HepG2 (cell line): Measurements from ENCODE around the gene PKLR. TPM values are rescaled to one million over a fixed set of nuclear protein-coding genes. Genes with fewer than 3 reads are reported as not detected.

ENCODE experiments used
- GATAD2A ChIP-seq: IDR thresholded peaks from 2 replicates; pipeline ENCODE4 v1.6.1; 2016
- HNF4G ChIP-seq, 2 experiments: sonication (generic) in 1 of 2; formaldehyde crosslinking in 1 of 2; IDR thresholded peaks; 2 replicates each; pipeline versions ENCODE4 v1.4.0 to v1.6.1; 2011 to 2020; ENCODE audit warnings: borderline replicate concordance in 2 of 2, low read depth in 2 of 2, mild to moderate bottlenecking in 2 of 2, low read length in 1 of 2, missing genetic modification reagents in 1 of 2, moderate library complexity in 1 of 2
- HNRNPLL ChIP-seq: fragments of 200-400 bp; formaldehyde crosslinking; IDR thresholded peaks from 2 replicates; pipeline ENCODE4 v1.6.1; 2017; ENCODE audit warnings: mild to moderate bottlenecking, low read depth, low read length; ENCODE audit not compliant: poor library complexity, severe bottlenecking
- JUNB ChIP-seq: sonication (generic); formaldehyde crosslinking; IDR thresholded peaks from 2 replicates; pipeline ENCODE4 v1.8.0; 2022; ENCODE audit warnings: missing genetic modification reagents, mild to moderate bottlenecking, borderline replicate concordance
- LCORL ChIP-seq, 2 experiments: fragments of 450-650 bp in 1 of 2; sonication (generic) in 1 of 2; formaldehyde crosslinking in 1 of 2; IDR thresholded peaks; 2 replicates each; pipeline versions ENCODE4 v1.5.0 to v1.6.1; 2017 to 2020; ENCODE audit warnings: antibody characterized with exemption in 1 of 2, missing genetic modification reagents in 1 of 2
- MTF2 ChIP-seq: sonication (generic); formaldehyde crosslinking; IDR thresholded peaks from 2 replicates; pipeline ENCODE4 v1.5.0; 2020; ENCODE audit warnings: missing genetic modification reagents, borderline replicate concordance
- NFE2L2 ChIP-seq: fragments of 150-350 bp; IDR thresholded peaks from 2 replicates; pipeline ENCODE4 v1.6.1; 2014; ENCODE audit warnings: low read length
- SIN3A ChIP-seq: IDR thresholded peaks from 2 replicates; pipeline ENCODE4 v1.6.1; 2011; ENCODE audit warnings: low read depth, mild to moderate bottlenecking, control low read depth, low read length, borderline replicate concordance
- SMAD3 ChIP-seq: sonication (generic); formaldehyde crosslinking; IDR thresholded peaks from 2 replicates; pipeline ENCODE4 v1.4.0; 2020; ENCODE audit warnings: missing genetic modification reagents
- TOPORS ChIP-seq: sonication (generic); formaldehyde crosslinking; IDR thresholded peaks from 2 replicates; pipeline ENCODE4 v1.8.0; 2023; ENCODE audit warnings: mild to moderate bottlenecking, missing genetic modification reagents
- TP53 ChIP-seq: sonication (generic); formaldehyde crosslinking; conservative IDR thresholded peaks from 2 replicates; pipeline ENCODE4 v1.4.0; 2020; ENCODE audit warnings: missing genetic modification reagents
- ZFP37 ChIP-seq: sonication (generic); formaldehyde crosslinking; IDR thresholded peaks from 2 replicates; pipeline ENCODE4 v1.4.0; 2020; ENCODE audit warnings: missing genetic modification reagents, borderline replicate concordance
- ZFP62 ChIP-seq: sonication (generic); formaldehyde crosslinking; IDR thresholded peaks from 2 replicates; pipeline ENCODE4 v1.4.0; 2020; ENCODE audit warnings: missing genetic modification reagents
- ZFP82 ChIP-seq: sonication (generic); formaldehyde crosslinking; IDR thresholded peaks from 2 replicates; pipeline ENCODE4 v1.5.1; 2020; ENCODE audit warnings: mild to moderate bottlenecking, missing genetic modification reagents, borderline replicate concordance
- ZNF3 ChIP-seq: IDR thresholded peaks from 2 replicates; pipeline ENCODE4 v1.7.0; 2017; ENCODE audit warnings: inconsistent platforms
- ZNF484 ChIP-seq: sonication (generic); formaldehyde crosslinking; IDR thresholded peaks from 2 replicates; pipeline ENCODE4 v1.5.1; 2020; ENCODE audit warnings: mild to moderate bottlenecking, low read depth, missing genetic modification reagents, borderline replicate concordance
- ZNF501 ChIP-seq: sonication (generic); formaldehyde crosslinking; IDR thresholded peaks from 2 replicates; pipeline ENCODE4 v1.5.1; 2020; ENCODE audit warnings: mild to moderate bottlenecking, moderate library complexity, missing genetic modification reagents
- ZNF768 ChIP-seq: sonication (generic); formaldehyde crosslinking; IDR thresholded peaks from 2 replicates; pipeline ENCODE4 v1.4.0; 2020; ENCODE audit warnings: missing genetic modification reagents
- ZNF781 ChIP-seq: sonication (generic); formaldehyde crosslinking; IDR thresholded peaks from 2 replicates; pipeline ENCODE4 v1.5.1; 2020; ENCODE audit warnings: borderline replicate concordance, mild to moderate bottlenecking, missing genetic modification reagents; ENCODE audit errors: not compliant biosample characterization
- ZNF850 ChIP-seq: sonication (generic); formaldehyde crosslinking; conservative IDR thresholded peaks from 2 replicates; pipeline ENCODE4 v1.9.0; 2021; ENCODE audit warnings: mild to moderate bottlenecking, missing genetic modification reagents
- polyA plus RNA-seq, 8 experiments: library from polyadenylated mRNA; depleted of rRNA in 3 of 8; stranded (reverse) in 7 of 8; unstranded in 1 of 8; fragments of >200 nt; fragmentation: Illumina TruSeq in 4 of 8; extraction: Trizol in 4 of 8; gene quantifications; 2 replicates each; pipeline versions ENCODE4 v1.2.1 to v1.2.3, GENCODE V29; 2011 to 2016; ENCODE audit warnings: low read depth in 4 of 8, missing spikeins in 1 of 8, mixed read lengths in 1 of 8; ENCODE audit not compliant: insufficient read depth in 1 of 8
- total RNA-seq, 5 experiments: library from RNA; depleted of rRNA; stranded (reverse); fragments of >200 nt; fragmentation: Illumina TruSeq; extraction: Trizol; gene quantifications; 2 replicates each; pipeline ENCODE4 v1.2.3, GENCODE V29; 2016; ENCODE audit warnings: low read depth in 1 of 5
- TF ChIP-seq, protein P1 (sequence below): sonication (generic); formaldehyde crosslinking; IDR thresholded peaks from 2 replicates; pipeline ENCODE4 v1.4.0; 2020; ENCODE audit warnings: mild to moderate bottlenecking, missing genetic modification reagents
- TF ChIP-seq, protein P2 (sequence below): sonication (generic); formaldehyde crosslinking; IDR thresholded peaks from 2 replicates; pipeline ENCODE4 v1.8.1; 2023; ENCODE audit warnings: mild to moderate bottlenecking, missing genetic modification reagents
- TF ChIP-seq, protein P3 (sequence below): IDR thresholded peaks from 2 replicates; pipeline ENCODE4 v1.6.1; 2016; ENCODE audit warnings: mild to moderate bottlenecking, missing biosample characterization, missing genetic modification reagents

PKLR gene
- total and polyA plus RNA-seq, 2 of the 13 experiments (the other 11 are each of a cell fraction or from before 2014, with no cell fraction given): 10.3 to 29.3 TPM

DNA sequence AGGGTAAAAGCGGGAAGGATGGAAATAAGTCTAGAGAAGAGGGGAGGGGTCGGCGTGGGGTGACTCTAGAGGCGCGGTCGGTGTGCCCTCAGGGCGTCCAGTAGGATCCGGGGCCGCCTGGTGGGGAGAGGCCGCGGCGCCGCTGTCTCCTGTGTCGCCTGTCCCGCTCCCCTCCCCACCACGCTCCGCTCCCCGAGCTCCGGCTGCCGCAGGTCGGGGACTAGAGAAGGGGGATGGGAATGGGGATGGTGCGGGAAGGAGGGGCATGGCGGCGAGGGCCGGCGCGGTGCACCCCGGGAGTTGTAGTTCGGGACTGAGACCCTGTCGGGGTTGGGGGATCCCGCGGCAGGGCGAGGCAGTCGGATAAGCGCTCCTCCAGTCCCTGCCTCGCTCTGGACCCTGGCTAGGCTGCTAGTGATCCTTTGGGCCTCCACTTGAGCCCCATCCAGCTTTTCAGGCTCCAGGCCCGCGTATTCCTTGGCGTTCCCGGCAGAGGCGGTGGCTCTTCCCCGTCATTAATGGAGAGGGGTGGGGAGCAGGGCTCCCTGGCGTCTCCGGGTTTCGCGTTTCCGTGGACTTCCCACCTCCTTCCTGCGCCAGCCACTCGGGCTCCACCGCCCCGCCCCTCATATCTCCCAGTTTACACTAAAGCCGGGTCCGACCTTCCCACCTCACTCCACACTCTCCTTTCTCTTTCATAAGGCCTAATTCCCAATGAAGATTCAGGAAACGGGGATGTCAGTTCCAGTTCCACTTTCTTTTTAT is 45.8 kb downstream of the PKLR start, which contains the start of gene ENTREP3 (continued):
- TF ChIP-seq ZNF484 (CRISPR knock-in tag) (no peak), JUNB (CRISPR knock-in tag) (no peak), SIN3A (no peak), LCORL (IDR thresholded peaks at IDR 0.05) (no peak), LCORL (CRISPR knock-in tag; IDR thresholded peaks at IDR 0.05) (no peak), ZNF850 (CRISPR knock-in tag) (no peak), TOPORS (0 out of 2 replicates have a peak, but pooled peaks have one; percentile 37), GATAD2A (CRISPR knock-in tag) (no peak; the same call in 1 of the 2 replicates), ZNF781 (CRISPR knock-in tag) (no peak), ZNF3 (CRISPR knock-in tag) (no peak), ZFP62 (CRISPR knock-in tag) (no peak), SMAD3 (0 out of 2 replicates have a peak, but pooled peaks have one; percentile 44), TP53 (CRISPR knock-in tag) (peak; percentile 49; the same call in 1 of the 2 replicates), ZNF501 (CRISPR knock-in tag) (peak; percentile 69; the same call in 1 of the 2 replicates), HNRNPLL (peak; percentile 48), ZNF768 (CRISPR knock-in tag) (no peak), HNF4G (IDR thresholded peaks at IDR 0.05; ENCODE audit: borderline replicate concordance, low read depth, low read length) (no peak), HNF4G (CRISPR knock-in tag; IDR thresholded peaks at IDR 0.05; ENCODE audit: borderline replicate concordance, low read depth) (no peak), ZFP82 (CRISPR knock-in tag) (no peak), NFE2L2 (no peak), MTF2 (CRISPR knock-in tag) (no peak), ZFP37 (CRISPR knock-in tag) (peak; percentile 61; the same call in 1 of the 2 replicates)
- TF ChIP-seq, protein P1, sequence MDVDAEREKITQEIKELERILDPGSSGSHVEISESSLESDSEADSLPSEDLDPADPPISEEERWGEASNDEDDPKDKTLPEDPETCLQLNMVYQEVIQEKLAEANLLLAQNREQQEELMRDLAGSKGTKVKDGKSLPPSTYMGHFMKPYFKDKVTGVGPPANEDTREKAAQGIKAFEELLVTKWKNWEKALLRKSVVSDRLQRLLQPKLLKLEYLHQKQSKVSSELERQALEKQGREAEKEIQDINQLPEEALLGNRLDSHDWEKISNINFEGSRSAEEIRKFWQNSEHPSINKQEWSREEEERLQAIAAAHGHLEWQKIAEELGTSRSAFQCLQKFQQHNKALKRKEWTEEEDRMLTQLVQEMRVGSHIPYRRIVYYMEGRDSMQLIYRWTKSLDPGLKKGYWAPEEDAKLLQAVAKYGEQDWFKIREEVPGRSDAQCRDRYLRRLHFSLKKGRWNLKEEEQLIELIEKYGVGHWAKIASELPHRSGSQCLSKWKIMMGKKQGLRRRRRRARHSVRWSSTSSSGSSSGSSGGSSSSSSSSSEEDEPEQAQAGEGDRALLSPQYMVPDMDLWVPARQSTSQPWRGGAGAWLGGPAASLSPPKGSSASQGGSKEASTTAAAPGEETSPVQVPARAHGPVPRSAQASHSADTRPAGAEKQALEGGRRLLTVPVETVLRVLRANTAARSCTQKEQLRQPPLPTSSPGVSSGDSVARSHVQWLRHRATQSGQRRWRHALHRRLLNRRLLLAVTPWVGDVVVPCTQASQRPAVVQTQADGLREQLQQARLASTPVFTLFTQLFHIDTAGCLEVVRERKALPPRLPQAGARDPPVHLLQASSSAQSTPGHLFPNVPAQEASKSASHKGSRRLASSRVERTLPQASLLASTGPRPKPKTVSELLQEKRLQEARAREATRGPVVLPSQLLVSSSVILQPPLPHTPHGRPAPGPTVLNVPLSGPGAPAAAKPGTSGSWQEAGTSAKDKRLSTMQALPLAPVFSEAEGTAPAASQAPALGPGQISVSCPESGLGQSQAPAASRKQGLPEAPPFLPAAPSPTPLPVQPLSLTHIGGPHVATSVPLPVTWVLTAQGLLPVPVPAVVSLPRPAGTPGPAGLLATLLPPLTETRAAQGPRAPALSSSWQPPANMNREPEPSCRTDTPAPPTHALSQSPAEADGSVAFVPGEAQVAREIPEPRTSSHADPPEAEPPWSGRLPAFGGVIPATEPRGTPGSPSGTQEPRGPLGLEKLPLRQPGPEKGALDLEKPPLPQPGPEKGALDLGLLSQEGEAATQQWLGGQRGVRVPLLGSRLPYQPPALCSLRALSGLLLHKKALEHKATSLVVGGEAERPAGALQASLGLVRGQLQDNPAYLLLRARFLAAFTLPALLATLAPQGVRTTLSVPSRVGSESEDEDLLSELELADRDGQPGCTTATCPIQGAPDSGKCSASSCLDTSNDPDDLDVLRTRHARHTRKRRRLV (CRISPR knock-in tag): no peak
- TF ChIP-seq, protein P2, sequence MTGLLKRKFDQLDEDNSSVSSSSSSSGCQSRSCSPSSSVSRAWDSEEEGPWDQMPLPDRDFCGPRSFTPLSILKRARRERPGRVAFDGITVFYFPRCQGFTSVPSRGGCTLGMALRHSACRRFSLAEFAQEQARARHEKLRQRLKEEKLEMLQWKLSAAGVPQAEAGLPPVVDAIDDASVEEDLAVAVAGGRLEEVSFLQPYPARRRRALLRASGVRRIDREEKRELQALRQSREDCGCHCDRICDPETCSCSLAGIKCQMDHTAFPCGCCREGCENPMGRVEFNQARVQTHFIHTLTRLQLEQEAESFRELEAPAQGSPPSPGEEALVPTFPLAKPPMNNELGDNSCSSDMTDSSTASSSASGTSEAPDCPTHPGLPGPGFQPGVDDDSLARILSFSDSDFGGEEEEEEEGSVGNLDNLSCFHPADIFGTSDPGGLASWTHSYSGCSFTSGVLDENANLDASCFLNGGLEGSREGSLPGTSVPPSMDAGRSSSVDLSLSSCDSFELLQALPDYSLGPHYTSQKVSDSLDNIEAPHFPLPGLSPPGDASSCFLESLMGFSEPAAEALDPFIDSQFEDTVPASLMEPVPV: no peak; the same call in 1 of the 2 replicates
- TF ChIP-seq, protein P3, sequence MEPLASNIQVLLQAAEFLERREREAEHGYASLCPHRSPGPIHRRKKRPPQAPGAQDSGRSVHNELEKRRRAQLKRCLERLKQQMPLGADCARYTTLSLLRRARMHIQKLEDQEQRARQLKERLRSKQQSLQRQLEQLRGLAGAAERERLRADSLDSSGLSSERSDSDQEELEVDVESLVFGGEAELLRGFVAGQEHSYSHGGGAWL (CRISPR knock-in tag): peak; percentile 33; the same call in 1 of the 2 replicates
